IMR-90 (cell line): ENCODE data around the gene KDELR3.

Experiments
- BHLHE40 ChIP-seq: fragments of 150-350 bp; IDR thresholded peaks from 2 replicates; pipeline ENCODE4 v1.6.1; 2016; ENCODE audit warnings: mild to moderate bottlenecking, low read depth, low read length
- MAFK ChIP-seq: IDR thresholded peaks from 2 replicates; pipeline ENCODE4 v1.6.1; 2012; ENCODE audit warnings: low read depth, low read length, improper control_type of control experiment
- MAZ ChIP-seq: IDR thresholded peaks from 2 replicates; pipeline ENCODE4 v1.6.1; 2012; ENCODE audit warnings: low read depth, mild to moderate bottlenecking, low read length, improper control_type of control experiment, moderate library complexity, borderline replicate concordance
- POLR2A ChIP-seq: IDR thresholded peaks from 2 replicates; pipeline ENCODE4 v1.6.1; 2012; ENCODE audit warnings: mild to moderate bottlenecking, low read depth, low read length
- SMC3 ChIP-seq: fragments of 150-350 bp; IDR thresholded peaks from 2 replicates; pipeline ENCODE4 v1.6.1; 2016; ENCODE audit warnings: low read depth, mild to moderate bottlenecking, antibody characterized with exemption, low read length, moderate library complexity
- TF ChIP-seq, protein P1 (sequence below): conservative IDR thresholded peaks from 2 replicates; pipeline ENCODE4 v1.5.1; 2012; ENCODE audit warnings: mild to moderate bottlenecking, low read depth, low read length, improper control_type of control experiment

DNA sequence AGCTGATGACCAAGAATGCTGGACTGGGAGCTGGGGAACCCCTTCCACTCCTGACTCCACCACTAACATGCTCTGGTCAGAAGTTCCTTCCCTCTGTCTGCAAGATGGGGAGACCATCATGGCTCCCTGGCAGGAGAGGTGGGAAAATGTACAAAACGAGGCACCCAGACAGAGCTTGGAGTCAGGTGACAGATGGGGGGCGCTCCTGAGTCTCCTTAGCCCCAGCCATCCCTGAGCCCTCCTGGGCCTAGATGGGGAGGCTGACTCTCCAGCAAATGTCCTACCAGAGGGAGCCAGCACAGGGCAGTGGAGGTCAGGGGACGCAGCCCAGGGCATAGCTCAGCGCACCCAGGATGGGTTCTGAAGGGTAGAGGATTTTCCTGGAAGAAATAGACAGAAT is 32.9 kb upstream of the KDELR3 start:
- TF ChIP-seq POLR2A (no peak), BHLHE40 (no peak), MAZ (no peak), MAFK (no peak), SMC3 (no peak)
- TF ChIP-seq, protein P1, sequence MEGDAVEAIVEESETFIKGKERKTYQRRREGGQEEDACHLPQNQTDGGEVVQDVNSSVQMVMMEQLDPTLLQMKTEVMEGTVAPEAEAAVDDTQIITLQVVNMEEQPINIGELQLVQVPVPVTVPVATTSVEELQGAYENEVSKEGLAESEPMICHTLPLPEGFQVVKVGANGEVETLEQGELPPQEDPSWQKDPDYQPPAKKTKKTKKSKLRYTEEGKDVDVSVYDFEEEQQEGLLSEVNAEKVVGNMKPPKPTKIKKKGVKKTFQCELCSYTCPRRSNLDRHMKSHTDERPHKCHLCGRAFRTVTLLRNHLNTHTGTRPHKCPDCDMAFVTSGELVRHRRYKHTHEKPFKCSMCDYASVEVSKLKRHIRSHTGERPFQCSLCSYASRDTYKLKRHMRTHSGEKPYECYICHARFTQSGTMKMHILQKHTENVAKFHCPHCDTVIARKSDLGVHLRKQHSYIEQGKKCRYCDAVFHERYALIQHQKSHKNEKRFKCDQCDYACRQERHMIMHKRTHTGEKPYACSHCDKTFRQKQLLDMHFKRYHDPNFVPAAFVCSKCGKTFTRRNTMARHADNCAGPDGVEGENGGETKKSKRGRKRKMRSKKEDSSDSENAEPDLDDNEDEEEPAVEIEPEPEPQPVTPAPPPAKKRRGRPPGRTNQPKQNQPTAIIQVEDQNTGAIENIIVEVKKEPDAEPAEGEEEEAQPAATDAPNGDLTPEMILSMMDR = no peak
